ENCODE results near the gene IFT74.

DNA sequence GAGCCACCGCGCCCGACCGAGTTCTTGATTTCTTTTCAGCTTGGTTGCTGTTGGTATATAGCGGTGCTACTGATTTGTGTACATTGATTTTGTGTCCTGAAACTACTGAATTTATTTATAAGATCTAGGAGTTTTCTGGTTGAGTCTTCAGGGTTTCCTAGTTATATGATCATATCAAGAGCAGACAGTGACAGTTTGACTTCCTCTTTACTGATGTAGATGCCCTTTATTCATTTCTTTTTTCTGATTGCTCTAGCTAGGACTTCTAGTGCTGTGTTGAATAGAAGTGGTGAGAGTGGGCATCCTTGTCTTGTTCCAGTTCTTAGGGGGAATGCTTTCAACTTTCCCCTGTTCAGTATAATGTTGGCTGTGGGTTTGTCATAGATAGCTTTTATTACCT is 66.7 kb downstream of the IFT74 start:
- TF ChIP-seq, protein P1, sequence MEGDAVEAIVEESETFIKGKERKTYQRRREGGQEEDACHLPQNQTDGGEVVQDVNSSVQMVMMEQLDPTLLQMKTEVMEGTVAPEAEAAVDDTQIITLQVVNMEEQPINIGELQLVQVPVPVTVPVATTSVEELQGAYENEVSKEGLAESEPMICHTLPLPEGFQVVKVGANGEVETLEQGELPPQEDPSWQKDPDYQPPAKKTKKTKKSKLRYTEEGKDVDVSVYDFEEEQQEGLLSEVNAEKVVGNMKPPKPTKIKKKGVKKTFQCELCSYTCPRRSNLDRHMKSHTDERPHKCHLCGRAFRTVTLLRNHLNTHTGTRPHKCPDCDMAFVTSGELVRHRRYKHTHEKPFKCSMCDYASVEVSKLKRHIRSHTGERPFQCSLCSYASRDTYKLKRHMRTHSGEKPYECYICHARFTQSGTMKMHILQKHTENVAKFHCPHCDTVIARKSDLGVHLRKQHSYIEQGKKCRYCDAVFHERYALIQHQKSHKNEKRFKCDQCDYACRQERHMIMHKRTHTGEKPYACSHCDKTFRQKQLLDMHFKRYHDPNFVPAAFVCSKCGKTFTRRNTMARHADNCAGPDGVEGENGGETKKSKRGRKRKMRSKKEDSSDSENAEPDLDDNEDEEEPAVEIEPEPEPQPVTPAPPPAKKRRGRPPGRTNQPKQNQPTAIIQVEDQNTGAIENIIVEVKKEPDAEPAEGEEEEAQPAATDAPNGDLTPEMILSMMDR (conservative IDR thresholded peaks at IDR 0.05): no peak
- no peak for TF ChIP-seq EZH2 (IDR thresholded peaks at IDR 0.05; ENCODE audit: low read depth)

Data from PC-9 (cell line).